Tibial nerve (tissue), 4 donors: ENCODE data around the gene IL16. TPM values are rescaled to one million over a fixed set of nuclear protein-coding genes. Genes with fewer than 3 reads are reported as not detected.

Experiments
- DNase-seq, 2 donors: peaks; one replicate each; pipeline ENCODE4 v3.0.0-alpha.2; 2019; ENCODE audit warnings: low spot score in 2 of 2
- H3K27ac ChIP-seq, 4 donors: fragments of 200-600 bp; sonication (generic) in 3 of 4; one replicate each; pipeline ENCODE4 v1.5.1; 2017 to 2019; ENCODE audit warnings: mild to moderate bottlenecking in 1 of 4
- H3K27me3 ChIP-seq, 2 donors: fragments of 200-600 bp; sonication (generic) in 1 of 2; one replicate each; pipeline versions ENCODE4 v1.5.1 to v1.6.0; 2017 to 2019
- H3K36me3 ChIP-seq, 3 donors: fragments of 200-600 bp; sonication (generic); one replicate each; pipeline ENCODE4 v1.5.1; 2018 to 2019
- H3K4me1 ChIP-seq, 4 donors: fragments of 200-600 bp; sonication (generic) in 3 of 4; one replicate each; pipeline ENCODE4 v1.5.1; 2017 to 2019
- H3K4me3 ChIP-seq, 4 donors: fragments of 200-600 bp; sonication (generic) in 3 of 4; one replicate each; pipeline ENCODE4 v1.5.1; 2017 to 2019; ENCODE audit warnings: mild to moderate bottlenecking in 1 of 4, moderate library complexity in 1 of 4
- H3K9me3 ChIP-seq, 4 donors: fragments of 200-600 bp; sonication (generic) in 3 of 4; one replicate each; pipeline ENCODE4 v1.5.1; 2017 to 2019
- EP300 ChIP-seq, 2 donors: sonication (generic); formaldehyde crosslinking; IDR thresholded peaks; one replicate each; pipeline ENCODE4 v1.6.1; 2017; ENCODE audit warnings: antibody characterized with exemption in 2 of 2, mild to moderate bottlenecking in 1 of 2
- POLR2A ChIP-seq, 2 donors: fragments of 450-650 bp; IDR thresholded peaks; one replicate each; pipeline ENCODE4 v1.6.1; 2017; ENCODE audit warnings: antibody characterized with exemption in 2 of 2, mild to moderate bottlenecking in 2 of 2, moderate library complexity in 2 of 2
- WGBS, 2 donors: methylation state at CpG; one replicate each; pipeline ENCODE4 v1.1.5; 2018; 5-methylcytosine and 5-hydroxymethylcytosine counted together
- total RNA-seq, 4 donors: library from RNA; depleted of rRNA; stranded (reverse); fragments of >200 nt; gene quantifications; one replicate each; pipeline ENCODE4 v1.1.0, GENCODE V29; 2016
- TF ChIP-seq, protein P1 (sequence below), 5 experiments: fragments of 200-600 bp in 3 of 5; fragments of 450-650 bp in 2 of 5; sonication (generic) in 3 of 5; IDR thresholded peaks; one replicate each; pipeline ENCODE4 v1.5.1; 2016 to 2019; ENCODE audit warnings: antibody characterized with exemption in 5 of 5, mild to moderate bottlenecking in 3 of 5, moderate library complexity in 2 of 5

IL16 gene
- total RNA-seq, 4 donors from 2014 or later: 69.3 to 80.2 (median 75.1) TPM

DNA sequence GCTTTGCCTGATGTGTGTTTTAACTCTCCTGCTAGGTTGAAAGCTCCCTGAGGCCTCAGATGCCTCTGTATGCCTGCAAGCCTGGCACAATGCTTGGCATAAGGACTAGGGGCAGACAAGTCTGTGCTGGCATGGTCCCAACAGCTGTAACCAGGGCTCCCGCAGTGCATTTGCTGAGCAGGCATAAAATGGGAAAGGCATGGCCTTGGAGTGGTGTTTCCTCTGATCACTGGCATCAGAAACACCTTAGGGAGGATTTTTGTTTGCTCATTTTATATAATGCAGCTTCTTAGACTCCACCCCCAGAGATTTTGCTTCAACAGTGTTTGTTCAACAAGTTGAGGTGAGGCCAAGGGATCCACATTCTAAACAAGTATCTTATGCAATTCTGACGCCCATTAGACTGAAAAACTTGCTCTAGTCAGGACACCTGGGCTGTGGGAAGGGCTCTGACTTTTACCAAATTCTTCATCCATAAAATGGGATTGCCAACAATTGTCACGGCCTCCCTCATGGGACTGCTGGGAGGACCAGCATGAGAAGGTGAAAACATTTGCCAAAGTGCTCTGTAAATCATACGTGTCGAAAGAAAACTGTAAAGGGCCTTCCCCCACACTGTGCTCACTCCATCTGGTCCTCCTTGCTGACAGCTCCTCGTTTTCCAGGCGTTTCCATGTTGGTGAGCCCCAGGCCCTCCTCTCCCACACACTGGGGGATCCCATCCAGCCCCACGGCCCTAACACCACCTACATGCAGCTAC is 84.2 kb downstream of the IL16 start:
- H3K4me1 ChIP-seq: peaks cover 0 to 23% (median 0%) of the 10 kb centered on the region in 4 donors
- H3K27me3 ChIP-seq: no peaks in the 10 kb centered on the region
- TF ChIP-seq POLR2A (IDR thresholded peaks at IDR 0.05) (no peak), EP300 (IDR thresholded peaks at IDR 0.05) (no peak)
- TF ChIP-seq, protein P1, sequence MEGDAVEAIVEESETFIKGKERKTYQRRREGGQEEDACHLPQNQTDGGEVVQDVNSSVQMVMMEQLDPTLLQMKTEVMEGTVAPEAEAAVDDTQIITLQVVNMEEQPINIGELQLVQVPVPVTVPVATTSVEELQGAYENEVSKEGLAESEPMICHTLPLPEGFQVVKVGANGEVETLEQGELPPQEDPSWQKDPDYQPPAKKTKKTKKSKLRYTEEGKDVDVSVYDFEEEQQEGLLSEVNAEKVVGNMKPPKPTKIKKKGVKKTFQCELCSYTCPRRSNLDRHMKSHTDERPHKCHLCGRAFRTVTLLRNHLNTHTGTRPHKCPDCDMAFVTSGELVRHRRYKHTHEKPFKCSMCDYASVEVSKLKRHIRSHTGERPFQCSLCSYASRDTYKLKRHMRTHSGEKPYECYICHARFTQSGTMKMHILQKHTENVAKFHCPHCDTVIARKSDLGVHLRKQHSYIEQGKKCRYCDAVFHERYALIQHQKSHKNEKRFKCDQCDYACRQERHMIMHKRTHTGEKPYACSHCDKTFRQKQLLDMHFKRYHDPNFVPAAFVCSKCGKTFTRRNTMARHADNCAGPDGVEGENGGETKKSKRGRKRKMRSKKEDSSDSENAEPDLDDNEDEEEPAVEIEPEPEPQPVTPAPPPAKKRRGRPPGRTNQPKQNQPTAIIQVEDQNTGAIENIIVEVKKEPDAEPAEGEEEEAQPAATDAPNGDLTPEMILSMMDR (IDR thresholded peaks at IDR 0.05): no peak
- H3K27ac ChIP-seq: no peak overlapping the region
- 78 to 80% methylated on average over 8 of the region's 8 CpGs for WGBS, 2 donors
- H3K36me3 ChIP-seq: peaks cover 0 to 44% (median 0%) of the 10 kb centered on the region in 3 donors
- DNase-seq: no peak
- H3K4me3 ChIP-seq: no peak overlapping the region
- H3K9me3 ChIP-seq: peaks cover 0 to 20% (median 0%) of the 10 kb centered on the region in 4 donors

- DNase-seq: no peak
- Histone ChIP-seq H3K27me3 (no peaks in the 10 kb centered on the region), H3K4me3 (no peak overlapping the region), H3K9me3 (peaks cover 0 to 20% (median 0%) of the 10 kb centered on the region in 4 donors), H3K27ac (no peak overlapping the region), H3K36me3 (peaks cover 0 to 49% (median 0%) of the 10 kb centered on the region in 3 donors), H3K4me1 (peaks cover 0 to 18% (median 0%) of the 10 kb centered on the region in 4 donors)
- no peak for TF ChIP-seq EP300 (IDR thresholded peaks at IDR 0.05)
- TF ChIP-seq POLR2A (IDR thresholded peaks at IDR 0.05): no peak
- TF ChIP-seq, protein P1 (IDR thresholded peaks at IDR 0.05): no peak
- WGBS, 2 donors: 90 to 94% methylated on average over 3 of the region's 3 CpGs
Observed at GRCh38 chr15:81281456-81281735, 84.7 kb downstream of the IL16 start.

GRCh38 chr15:81281766-81282605 is 85.3 kb downstream of the IL16 start:
- WGBS, 2 donors: 81 to 85% methylated on average over 12 of the region's 12 CpGs
- Histone ChIP-seq H3K9me3 (peaks cover 0 to 14% (median 0%) of the 10 kb centered on the region in 4 donors), H3K27me3 (no peaks in the 10 kb centered on the region), H3K36me3 (peaks cover 0 to 54% (median 0%) of the 10 kb centered on the region in 3 donors), H3K27ac (no peak overlapping the region), H3K4me3 (no peak overlapping the region), H3K4me1 (peaks cover 0 to 18% (median 0%) of the 10 kb centered on the region in 4 donors)
- DNase-seq: no peak
- TF ChIP-seq, protein P1 (IDR thresholded peaks at IDR 0.05): no peak
- TF ChIP-seq POLR2A (IDR thresholded peaks at IDR 0.05) (no peak), EP300 (IDR thresholded peaks at IDR 0.05) (no peak)

DNA sequence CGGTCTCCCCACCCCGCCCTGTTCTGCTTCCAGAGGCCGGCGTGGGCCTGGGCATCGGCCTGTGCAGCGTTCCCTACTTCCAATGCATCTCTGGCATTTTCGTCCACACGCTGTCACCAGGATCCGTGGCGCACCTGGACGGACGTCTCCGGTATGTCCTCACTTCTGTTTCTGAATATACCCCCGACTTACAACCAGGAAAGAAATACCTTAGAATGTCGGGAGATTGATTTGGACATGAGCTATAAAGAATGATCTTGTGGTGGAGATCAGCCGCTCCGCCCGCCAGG is 85.9 kb downstream of the IL16 start:
- 94 to 97% methylated on average over 18 of the region's 18 CpGs for WGBS, 2 donors
- TF ChIP-seq, protein P1 (IDR thresholded peaks at IDR 0.05): no peak
- TF ChIP-seq POLR2A (IDR thresholded peaks at IDR 0.05): no peak
- TF ChIP-seq EP300 (IDR thresholded peaks at IDR 0.05): no peak

GRCh38 chr15:81282911-81283310 is 86.2 kb downstream of the IL16 start:
- Histone ChIP-seq H3K4me1 (peaks cover 0 to 18% (median 0%) of the 10 kb centered on the region in 4 donors), H3K9me3 (peaks cover 0 to 4% (median 0%) of the 10 kb centered on the region in 4 donors), H3K36me3 (peaks cover 0 to 52% (median 0%) of the 10 kb centered on the region in 3 donors), H3K27me3 (no peaks in the 10 kb centered on the region), H3K27ac (no peak overlapping the region), H3K4me3 (no peak overlapping the region)
- 50 to 92% methylated on average over 5 of the region's 5 CpGs for WGBS, 2 donors
- TF ChIP-seq, protein P1 (IDR thresholded peaks at IDR 0.05): no peak
- TF ChIP-seq POLR2A (IDR thresholded peaks at IDR 0.05) (no peak), EP300 (IDR thresholded peaks at IDR 0.05) (no peak)
- DNase-seq: no peak

More for the DNA sequence above, 85.9 kb downstream of the IL16 start:
- peaks cover 0 to 18% (median 0%) of the 10 kb centered on the region in 4 donors for H3K4me1 ChIP-seq
- no peaks in the 10 kb centered on the region for H3K27me3 ChIP-seq
- H3K36me3 ChIP-seq: peaks cover 0 to 49% (median 0%) of the 10 kb centered on the region in 3 donors
- H3K9me3 ChIP-seq: peaks cover 0 to 8% (median 0%) of the 10 kb centered on the region in 4 donors
- no peak overlapping the region for H3K4me3 ChIP-seq
- no peak overlapping the region for H3K27ac ChIP-seq
- no peak for DNase-seq
